Limb (tissue), 2 donors: Measurements from ENCODE around the gene M1AP.

ENCODE experiments used
- DNase-seq, 2 donors: peaks; one replicate each; pipeline ENCODE4 v3.0.0-alpha.2; 2016; ENCODE audit errors: extremely low spot score in 2 of 2

Gene M1AP

GRCh38 chr2:74597410-74597809, 50.7 kb downstream of the M1AP start:
- peak in 1 of 2 donors; percentile 24 for DNase-seq

DNA sequence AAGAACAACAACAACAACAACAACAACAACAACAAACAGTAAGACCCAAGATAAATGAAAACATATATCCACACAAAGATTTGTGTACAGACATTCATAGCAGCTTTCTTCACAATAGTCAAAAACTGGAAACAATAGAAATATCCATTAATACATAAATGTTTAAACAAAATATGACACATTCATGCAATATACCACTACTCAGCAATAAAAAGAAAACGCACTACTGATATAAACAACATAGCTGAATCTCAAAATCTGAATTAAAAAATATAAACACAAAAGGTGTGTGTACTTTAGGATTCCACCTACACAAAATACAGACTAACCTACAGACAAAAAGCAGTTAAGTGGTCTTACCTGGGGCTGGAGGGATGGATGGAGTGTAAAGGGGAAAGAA, 51.5 kb downstream of the M1AP start:
- no peak for DNase-seq

DNA sequence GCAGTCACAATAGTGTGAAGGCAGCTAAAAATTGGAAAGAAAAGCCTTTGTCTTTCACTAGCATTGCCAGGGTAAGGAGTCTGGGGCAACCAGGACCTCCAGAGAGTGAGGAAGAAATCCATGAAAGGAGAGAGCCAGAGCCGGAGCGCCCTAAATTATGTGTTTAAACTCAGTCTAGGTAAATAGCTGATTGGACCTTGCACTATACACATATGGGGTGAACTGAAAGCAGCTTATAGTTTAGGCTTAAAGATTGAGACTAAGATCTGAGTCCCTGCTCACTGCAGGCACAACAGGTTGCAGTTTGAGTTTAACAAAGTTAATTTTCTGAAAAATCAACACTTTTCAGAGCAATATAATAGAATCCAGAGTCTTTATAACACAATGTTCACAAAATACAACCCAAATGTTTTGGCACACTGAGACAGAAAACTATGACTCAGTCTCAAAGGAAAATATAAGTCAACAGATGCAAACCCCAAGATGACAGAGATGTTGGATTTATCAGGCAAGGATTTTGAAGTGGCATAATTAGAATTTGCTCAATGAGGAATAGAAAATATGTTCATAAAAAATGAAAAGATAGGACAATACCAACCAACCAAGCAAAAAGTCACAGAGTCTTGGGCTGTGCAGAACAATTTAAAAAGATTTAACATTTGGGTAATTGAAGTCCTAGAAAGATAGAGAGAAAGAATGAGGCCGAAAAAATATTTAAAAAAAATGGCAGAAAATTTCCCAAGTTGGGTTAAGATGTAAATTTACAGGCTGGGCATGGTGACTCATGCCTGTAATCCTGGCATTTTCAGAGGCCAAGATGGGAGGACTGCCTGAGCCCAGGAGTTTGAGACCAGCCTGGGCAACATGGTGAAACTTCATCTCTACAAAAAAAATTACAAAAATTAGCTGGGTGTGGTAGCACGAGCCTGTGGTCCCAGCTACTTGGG, 54.0 kb downstream of the M1AP start:
- no peak for DNase-seq

GRCh38 chr2:74588664-74589063, 59.5 kb downstream of the M1AP start:
- DNase-seq = no peak

DNA sequence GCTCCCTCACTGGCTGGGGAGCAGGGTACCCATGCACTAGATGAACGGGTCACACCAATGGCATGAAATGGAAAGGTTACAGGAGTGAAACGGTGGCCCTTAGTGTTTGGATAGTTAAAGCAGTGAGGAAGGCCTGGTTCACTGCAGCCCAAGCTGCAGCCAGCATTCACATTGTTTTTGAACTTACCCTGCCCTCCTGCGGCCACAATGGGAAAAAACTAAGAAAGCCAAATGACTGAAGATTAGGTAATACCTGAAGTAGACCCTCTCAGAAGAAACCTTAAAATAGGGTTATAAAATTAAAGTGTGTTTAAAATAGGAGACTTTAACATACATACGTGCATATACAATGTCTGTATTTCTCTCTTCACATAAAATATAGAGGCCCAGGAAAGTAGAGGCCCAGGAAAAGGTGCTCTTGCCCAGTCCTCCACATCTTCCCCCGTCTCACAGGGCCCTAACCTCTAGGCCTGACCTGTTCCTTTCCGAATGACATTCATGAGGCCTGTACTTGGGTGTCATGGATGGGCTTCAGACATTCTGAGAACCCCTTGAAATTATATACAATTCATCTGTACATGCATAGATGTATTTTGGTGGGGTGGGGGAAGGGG, 60.4 kb downstream of the M1AP start:
- DNase-seq = peak; percentile 72 to 78

DNA sequence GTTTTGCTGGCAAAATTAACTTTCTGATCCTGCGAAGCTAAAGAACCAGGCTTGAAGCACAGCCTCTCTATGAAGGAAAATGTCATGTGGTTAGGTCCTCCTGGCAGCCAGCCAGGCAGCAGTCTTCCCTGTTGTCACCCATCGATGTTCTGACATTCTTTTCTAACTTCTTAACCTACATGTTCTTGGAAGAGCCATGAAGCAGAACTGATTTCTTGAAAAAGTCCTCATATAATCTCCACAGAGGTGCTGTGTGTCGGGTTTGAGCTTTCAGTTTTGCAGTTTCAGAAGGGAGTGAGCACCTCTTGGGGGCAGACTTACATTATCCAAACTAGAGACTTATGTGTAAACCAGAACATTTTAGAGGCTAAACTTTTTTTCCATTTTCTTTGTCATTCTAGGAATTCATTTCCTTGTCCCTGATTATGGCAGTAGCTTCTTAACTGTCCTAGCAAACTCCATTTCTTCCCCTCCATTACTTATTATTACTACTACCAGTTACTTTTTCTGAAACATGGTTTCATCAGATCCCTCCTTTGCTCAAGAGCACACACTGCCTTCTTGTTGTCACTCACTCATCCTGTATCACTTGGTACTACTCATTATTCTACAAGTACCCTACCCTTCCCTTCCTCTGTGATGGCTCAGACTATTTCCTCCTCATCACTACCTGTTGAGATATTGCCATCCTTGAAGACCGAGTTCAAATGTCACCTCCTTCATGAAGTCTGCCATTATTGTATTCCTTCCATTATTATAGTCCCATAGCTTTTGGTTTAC, 62.5 kb downstream of the M1AP start:
- DNase-seq = no peak

GRCh38 chr2:74584088-74584645, 64.0 kb downstream of the M1AP start:
- DNase-seq = no peak

- no peak for DNase-seq
These were observed 64.6 kb downstream of the M1AP start for GRCh38 chr2:74583504-74583903.

GRCh38 chr2:74582184-74582583, 65.9 kb downstream of the M1AP start:
- DNase-seq = no peak

DNA sequence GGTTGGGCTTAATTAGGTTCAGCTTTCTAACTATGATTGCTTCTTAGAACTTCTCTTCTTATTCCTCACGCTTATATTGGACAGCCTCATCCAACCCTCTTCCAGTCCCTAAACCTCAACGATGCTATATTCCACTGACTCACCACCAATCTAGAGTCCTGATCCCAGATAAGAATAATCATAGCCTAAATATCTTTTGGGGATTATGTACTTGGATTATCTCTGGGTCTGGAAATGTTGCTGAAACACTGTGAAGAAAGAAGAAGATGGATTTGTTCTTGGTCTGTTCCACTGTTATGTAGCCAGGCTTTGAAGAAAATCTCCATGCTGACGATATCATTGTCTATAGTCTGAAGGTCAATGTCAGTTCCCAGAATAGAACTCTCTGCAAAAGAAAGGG, 66.7 kb downstream of the M1AP start:
- DNase-seq = no peak

- DNase-seq = no peak
These were observed 69.7 kb downstream of the M1AP start for GRCh38 chr2:74578408-74578807.

DNA sequence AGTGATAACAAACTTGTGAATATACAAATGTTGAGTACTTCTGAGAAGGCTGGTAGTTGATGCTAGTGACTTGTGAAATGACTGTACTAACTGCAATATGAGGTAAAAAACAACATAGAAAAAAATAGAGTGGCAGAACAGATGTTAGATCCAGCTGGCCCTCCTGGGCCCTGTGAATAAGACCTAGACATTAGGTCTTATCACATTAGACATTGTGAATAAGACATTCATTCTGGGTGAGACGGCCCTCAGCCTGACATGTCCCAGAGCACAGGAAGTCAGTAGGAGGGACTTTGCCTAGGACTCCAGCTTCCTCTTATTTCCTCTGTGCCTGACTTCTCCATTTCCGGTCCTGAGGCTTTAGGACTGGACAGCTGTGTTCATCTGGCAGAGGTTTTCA, 70.7 kb downstream of the M1AP start:
- no peak for DNase-seq

- peak in 1 of 2 donors; percentile 50 for DNase-seq
These were observed 71.3 kb downstream of the M1AP start for GRCh38 chr2:74576863-74577229.

DNA sequence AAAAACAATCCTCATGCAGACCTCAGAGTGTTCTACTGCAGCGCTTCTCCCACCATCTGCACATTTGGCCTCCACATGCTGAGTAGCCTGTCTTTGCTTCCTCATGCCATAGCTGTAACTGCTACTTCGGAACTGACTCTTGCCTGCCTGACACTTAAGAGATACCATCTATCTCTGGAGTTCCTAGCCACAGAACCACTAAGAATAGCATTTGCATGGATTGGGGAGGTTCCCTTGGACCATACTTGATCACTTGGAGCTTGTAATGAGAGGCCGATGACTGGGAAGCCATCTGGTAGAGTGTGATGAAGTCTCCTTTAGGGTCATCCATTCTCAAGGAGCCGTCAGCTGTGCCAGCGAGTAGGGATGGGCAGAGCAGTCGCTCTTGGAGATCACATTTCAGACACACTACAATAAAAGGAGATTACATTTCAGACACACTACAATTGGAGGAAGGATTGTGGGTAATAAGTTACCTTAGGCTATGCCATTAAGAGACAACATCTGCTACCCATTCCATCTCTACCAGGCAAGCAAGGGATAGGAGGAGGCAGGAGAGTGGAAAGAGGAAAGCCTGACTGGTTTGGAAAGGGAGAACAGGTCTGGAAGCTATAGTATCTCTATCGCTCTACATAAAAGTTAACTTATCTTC, 71.8 kb downstream of the M1AP start:
- DNase-seq = no peak

DNA sequence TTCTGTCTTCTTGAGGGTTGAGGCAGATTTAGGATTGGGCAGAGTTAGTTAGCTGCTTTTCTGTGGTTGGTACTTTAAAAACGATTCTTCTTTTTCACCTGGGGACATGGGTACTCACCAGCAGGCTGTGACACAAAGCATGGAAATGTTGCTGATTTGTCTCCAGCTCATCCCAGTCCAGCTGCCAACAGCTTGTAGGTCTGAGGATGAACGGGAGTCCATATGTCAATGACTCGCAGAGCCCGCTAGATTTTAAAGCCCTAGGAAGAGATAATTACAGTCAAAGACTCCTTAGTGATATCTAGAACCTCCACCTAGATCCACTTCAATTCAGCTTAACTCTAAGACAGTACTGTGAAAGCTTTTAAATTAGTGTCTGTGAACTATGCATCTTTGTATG, 72.8 kb downstream of the M1AP start:
- no peak for DNase-seq

GRCh38 chr2:74573747-74574562, 74.2 kb downstream of the M1AP start:
- DNase-seq = no peak

- DNase-seq = no peak
These were observed 75.8 kb downstream of the M1AP start for GRCh38 chr2:74572178-74572925.

- DNase-seq = no peak
These were observed 77.1 kb downstream of the M1AP start for GRCh38 chr2:74571058-74571457.

DNA sequence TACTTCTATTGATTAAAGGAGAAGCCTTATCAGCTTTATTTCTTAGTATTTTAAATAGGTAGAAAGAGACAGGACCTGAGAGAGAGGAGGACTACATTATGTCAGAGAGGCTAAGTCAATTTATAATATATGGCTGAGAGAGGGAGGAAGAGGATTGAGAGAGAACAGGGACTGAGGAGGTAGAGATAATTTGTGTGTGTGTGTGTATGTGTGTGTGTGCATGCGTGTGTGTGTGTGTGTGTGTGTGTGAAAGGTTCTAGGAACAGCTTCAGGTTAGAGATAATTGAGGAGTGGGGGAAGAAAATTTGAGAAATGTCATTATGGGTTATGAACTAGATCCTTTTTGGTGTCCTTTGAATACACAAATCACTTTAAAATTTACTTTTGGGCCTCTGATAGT, 78.4 kb downstream of the M1AP start:
- no peak for DNase-seq

DNA sequence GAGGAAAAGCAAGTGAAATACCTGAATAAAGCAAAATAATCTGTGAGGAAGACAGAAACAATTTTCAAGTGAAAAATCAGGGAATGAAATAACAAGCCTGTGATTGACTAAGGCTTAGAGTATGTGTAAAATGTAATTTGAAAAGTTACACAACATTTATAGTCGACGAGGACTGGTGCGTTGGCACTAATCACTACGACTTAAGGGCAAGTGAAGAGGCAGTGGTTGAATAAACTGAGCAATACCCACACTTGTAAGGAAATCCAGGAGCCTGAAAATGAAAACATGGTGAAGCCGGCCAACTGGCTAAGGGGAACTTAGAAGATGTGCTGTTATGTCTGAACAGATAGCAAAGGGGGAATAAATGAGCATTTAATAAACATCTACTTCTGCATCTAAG, 80.2 kb downstream of the M1AP start:
- DNase-seq = no peak
